ENCODE data around the gene GPRC5B. TPM values are rescaled to one million over a fixed set of nuclear protein-coding genes. Genes with fewer than 3 reads are reported as not detected.
A peak's percentile ranks its signal among the peaks of the same experiment; 100 is the strongest.

Gene GPRC5B
- total RNA-seq, 1 experiment from 2014 or later, result 9.5 TPM

DNA sequence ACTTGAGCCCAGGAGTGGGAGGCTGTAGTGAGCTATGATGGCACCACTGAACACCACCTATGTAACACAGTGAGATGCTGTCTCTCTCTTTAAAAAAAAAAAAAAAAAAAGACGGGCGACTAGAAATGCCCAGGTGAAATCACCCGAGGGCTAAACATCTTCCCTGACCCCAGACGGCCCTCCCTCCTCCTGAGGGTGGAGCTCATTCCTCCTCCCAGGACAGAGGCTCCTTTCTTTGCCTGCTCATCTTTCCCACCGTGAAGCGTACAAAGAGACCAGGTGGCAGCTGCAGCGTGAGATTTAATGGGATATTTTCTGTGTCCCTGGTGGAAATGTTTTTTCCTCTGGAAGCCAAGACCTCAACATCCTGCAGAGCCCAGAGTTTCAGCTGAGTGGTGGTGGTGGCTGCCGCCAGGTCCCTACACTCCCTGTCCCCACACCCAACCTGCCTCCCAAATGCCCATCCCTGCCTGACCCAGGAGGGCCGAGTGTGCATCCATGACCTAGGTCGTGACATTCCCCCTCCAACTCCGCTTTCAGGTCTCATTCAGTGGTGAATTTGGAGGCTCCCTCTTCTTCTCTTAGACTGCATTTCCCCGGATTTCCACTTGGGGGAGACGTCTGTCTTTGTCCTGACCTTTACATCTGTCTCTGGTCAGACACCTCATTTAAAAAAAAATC is 14.4 kb upstream of the GPRC5B start:
- peak; percentile 46 for DNase-seq (ENCODE audit: low read depth)

GRCh38 chr16:19898166-19898565 is 13.5 kb upstream of the GPRC5B start:
- DNase-seq (ENCODE audit: low read depth), result no peak

- DNase-seq (ENCODE audit: low read depth), result no peak
Measured at GRCh38 chr16:19896951-19897350, 12.3 kb upstream of the GPRC5B start.

GRCh38 chr16:19894586-19894985 is 9.9 kb upstream of the GPRC5B start:
- DNase-seq (ENCODE audit: low read depth), result no peak

DNA sequence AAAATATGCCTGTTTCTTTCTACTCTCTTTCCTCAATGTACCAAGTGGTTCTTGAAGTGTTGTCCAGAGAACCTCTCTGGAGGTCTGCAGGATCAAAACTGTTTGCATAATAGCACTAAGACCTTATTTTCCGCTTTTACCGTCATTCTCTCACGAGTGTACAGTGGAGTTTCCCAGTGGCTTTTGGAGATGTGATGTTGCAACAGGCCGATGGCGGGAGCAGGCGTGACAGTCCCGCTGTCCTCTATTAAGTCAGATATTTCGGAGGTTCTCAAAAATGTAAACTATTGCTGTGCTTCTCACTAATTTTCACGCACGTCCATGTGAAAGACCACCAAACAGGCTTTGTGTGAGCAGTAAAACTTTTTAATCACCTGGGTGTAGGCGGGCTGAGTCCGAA is 8.3 kb upstream of the GPRC5B start:
- DNase-seq (ENCODE audit: low read depth), result no peak

- DNase-seq (ENCODE audit: low read depth), result no peak
Measured at GRCh38 chr16:19890901-19891300, 6.3 kb upstream of the GPRC5B start.

DNA sequence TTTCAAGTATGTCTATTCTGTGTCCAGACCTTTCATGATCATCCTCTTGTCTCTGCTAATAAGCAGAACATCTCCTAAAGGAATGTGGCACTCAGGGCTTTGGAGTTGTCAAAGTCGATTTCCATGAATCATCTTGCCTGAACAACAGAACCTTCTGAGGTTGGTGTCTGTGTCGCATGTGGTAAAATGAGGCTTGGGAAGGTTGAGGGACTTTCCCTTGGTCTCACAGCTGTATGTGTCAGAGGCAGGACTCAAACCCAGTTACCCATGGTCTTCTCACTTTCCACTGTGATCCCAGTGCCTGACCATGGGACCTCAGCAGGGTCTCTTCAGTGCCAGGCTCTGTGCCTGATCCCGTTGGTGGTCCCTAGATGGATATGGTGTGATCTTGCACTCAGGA is 4.2 kb upstream of the GPRC5B start:
- DNase-seq (ENCODE audit: low read depth), result no peak

DNA sequence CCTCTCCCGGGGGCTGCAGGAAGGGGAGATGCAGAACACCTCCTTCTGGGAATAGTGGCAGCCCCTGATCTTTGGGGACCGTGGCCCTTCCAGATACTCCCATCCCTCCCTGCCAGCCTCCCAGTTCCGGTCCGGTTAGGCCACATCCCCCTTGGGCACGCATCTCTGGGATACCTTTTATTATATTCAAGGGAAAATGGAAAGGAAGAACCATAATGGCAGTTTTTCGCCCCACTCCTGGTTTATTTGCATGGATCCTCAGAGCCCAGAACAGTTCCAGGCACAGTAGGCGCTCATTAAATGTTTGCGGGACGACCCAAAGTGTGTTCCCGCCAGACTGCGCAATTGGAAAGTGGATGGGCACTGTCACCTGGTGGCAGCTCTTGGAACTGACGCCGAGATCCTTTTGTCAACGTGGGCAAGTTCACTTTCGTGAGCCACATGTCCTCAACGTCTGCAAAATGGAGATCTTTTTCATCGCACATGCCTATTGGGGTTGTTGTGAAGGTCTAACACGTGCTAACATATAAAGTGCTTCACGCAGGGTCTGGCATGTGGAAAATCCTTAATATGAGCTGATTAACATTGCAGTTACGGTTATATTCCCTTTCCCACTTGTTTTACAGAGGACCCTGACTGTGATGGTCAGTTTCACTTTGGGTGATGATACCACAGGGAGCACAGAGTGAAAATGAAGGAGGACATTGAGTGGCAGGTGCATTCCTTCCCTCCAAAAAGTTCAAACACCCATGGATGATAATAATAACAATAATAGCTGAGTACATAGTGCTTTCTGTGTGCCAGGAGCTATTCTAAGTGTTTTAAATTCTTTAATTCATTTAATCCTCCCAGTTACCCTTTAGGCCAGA is 1.7 kb upstream of the GPRC5B start:
- DNase-seq (ENCODE audit: low read depth), result peak; percentile 75

GRCh38 chr16:19885451-19886072 is 914 bp upstream of the GPRC5B start:
- no peak for DNase-seq (ENCODE audit: low read depth)

DNA sequence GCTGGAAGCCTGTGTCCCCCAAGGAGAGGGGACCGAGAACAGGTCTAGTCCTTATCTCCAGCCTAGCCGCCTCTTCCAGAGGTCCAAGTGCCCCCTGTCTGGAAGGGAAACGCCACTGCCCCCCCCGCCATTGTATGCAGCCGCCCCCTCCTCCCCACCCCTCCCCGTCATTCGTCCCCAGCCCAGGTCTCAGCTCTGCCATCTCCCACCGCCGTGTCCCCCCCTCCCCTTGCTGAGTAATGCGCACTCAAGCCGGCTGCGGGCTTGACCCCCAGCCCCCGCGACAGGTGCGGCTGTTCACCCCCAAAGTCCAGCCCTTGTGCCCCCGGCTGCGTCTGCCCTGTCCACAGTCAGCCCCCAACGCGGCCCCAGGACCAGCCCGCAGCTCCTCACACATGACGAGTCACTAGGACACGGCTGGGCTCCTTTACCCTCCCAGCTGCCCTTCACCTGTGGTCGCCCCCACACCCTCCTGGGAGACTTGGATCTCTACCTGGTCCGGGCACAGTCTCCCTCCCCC is 622 bp downstream of the GPRC5B start:
- DNase-seq (ENCODE audit: low read depth), result no peak

DNA sequence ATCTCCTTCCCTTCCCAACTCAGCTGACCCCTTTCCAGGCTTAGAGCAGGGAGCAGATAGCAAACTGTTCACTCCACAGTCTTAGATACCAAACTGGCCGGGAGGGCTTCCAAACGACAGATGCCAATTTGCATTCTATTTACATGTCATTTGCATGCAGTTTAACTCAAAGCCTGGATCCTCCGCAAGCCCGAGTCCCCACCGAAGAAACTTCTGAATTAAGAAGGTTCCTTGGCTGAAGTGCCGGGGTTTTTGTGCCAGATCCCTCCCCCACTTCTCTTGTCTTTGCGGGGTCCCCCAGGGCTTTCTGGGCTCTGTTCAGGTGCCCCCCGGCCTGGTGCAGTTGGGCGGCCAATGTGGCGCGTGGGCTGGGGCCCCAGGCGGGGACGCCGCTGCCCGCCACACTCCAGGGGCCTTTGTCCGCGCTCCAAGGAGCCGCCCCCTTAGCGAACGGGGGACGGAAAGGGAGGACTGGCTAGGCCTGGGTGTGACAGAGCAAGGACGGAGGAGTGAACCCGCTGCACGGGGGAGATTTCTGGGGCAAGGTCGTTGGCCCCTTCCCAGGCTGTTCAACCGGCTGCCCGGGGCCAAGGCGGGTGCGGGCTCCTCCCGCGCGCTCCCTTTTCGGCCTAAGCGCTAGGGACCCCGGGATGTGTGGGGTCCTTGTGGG is 1.2 kb downstream of the GPRC5B start:
- peak; percentile 52 for DNase-seq (ENCODE audit: low read depth)

DNA sequence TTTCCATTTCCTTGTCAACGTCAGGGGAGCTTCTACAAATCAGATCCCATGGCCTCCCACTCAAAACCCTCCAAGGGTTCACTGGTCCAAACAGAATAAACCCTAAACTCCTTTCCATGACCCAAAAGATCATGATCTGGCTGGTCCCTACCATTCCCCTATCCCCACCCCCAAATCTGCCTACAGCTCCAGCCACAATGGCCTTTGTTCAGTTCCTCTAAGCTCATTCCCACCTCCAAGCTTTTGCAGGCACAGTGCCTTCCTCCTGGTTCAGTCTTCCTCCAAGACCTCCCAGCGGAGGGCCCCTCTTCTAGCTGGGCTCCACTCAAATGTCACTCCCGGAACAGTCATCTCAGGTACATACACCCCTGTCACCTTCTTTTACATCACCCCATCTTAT is 2.0 kb downstream of the GPRC5B start:
- DNase-seq (ENCODE audit: low read depth), result no peak

GRCh38 chr16:19882186-19882585 is 2.5 kb downstream of the GPRC5B start:
- DNase-seq (ENCODE audit: low read depth), result no peak

GRCh38 chr16:19881783-19882182 is 2.9 kb downstream of the GPRC5B start:
- DNase-seq (ENCODE audit: low read depth), result no peak

DNA sequence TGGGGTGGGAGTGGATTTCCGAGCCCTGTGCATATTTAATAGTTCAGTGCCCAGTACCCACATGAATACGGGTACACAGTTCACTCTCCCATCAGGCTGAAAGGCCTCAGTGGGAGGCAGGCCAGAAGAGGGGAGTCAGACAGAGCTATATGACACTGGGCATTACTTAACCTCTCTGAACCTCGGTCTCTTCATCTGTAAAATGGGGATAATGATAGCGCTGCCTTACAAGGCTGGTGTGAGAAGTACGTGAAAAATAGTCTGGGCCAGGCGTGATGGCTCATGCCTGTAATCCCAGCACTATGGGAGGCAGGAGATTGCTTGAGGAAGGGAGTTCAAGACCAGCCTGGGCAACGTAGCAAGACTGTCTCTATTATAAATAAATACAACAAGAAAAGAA is 3.6 kb downstream of the GPRC5B start:
- no peak for DNase-seq (ENCODE audit: low read depth)

GRCh38 chr16:19879241-19879792 is 5.3 kb downstream of the GPRC5B start:
- DNase-seq (ENCODE audit: low read depth), result peak; percentile 36

GRCh38 chr16:19878757-19879156 is 5.9 kb downstream of the GPRC5B start:
- no peak for DNase-seq (ENCODE audit: low read depth)

DNA sequence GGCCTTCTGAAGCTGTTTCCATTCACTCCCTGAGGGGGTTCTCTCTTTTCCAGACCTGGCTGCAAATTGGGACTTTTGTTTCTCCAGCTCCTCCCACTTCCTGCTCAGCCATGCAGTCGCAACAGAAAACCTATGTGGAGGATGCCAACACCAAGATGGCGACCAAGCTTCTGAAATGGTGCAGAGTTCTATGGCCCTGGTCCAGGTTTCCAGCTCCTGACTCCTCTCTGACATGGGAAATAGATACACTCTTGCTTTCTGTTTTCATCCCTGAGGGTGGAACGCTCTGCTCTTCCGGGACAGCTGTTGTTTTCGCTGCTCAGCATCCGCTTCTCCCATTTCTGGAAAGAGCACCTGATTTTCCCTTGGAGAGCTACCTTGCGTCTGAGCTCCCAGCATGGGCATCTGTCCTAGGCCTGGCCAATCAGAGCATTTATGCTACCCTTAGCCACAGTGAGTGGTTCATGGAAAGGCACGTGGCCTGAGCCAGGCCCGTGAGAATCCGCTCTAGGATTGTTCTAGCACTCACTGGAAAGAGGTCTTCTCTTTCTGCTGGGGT is 8.1 kb downstream of the GPRC5B start:
- DNase-seq (ENCODE audit: low read depth), result no peak

DNA sequence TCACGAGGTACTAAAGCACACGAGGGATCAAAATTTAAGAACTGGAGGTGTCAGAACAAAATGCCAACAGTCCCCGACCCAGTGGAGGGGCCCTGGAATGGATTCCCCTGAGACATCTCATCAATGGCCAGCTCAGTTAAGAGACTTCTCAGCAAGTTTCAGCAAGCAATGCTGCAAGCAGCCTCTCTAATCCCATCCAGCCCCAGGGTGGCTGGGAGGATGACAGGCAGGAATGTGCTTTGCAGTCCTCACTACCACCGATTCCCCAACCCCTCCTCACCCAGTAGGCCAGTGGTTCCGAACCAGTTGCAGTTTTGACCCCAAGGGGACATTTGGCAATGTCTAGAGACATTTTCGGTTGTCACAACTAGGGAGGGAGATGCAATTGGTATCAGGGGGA is 8.7 kb downstream of the GPRC5B start:
- DNase-seq (ENCODE audit: low read depth), result no peak

- DNase-seq (ENCODE audit: low read depth), result no peak
Measured at GRCh38 chr16:19874851-19875546, 9.6 kb downstream of the GPRC5B start.

DNA sequence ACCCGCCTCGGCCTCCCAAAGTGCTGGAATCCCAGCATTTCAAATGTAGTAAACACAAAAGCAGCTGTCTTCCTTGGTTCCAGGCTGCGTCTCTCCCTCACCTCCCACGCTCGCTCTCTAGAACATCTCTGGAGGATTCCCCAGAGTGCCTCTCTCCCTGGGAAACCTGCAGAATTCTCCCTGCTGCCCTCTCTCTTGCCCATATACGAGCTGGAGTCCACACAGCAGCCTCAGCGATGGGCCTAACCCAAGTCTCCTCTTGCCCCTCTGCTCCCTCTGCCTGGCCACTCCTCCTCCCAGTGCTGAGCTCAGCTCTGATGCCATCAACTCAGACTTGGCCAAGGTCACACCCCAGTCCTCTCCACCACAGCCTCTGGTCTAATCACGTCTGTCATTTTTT is 10.6 kb downstream of the GPRC5B start:
- DNase-seq (ENCODE audit: low read depth), result no peak

Measured in LHCN-M2 (cell line).